Upper lobe of left lung (tissue), 4 donors: ENCODE measurements around the gene GLYATL3.

Experiments used
- CTCF ChIP-seq, 6 experiments: fragments of 450-650 bp in 4 of 6; fragments of 200-600 bp in 2 of 6; sonication (generic) in 2 of 6; IDR thresholded peaks; one replicate each; pipeline ENCODE4 v1.5.1; 2016 to 2019; ENCODE audit warnings: antibody characterized with exemption in 6 of 6
- EP300 ChIP-seq, 4 donors: sonication (generic); formaldehyde crosslinking; IDR thresholded peaks; one replicate each; pipeline ENCODE4 v1.5.1; 2017; ENCODE audit warnings: antibody characterized with exemption in 4 of 4, control low read depth in 2 of 4
- POLR2A ChIP-seq, 4 donors: fragments of 450-650 bp; IDR thresholded peaks; one replicate each; pipeline ENCODE4 v1.5.1; 2016 to 2017; ENCODE audit warnings: antibody characterized with exemption in 4 of 4, mild to moderate bottlenecking in 2 of 4
- POLR2AphosphoS5 ChIP-seq, 2 donors: sonication (generic); formaldehyde crosslinking; IDR thresholded peaks; one replicate each; pipeline ENCODE4 v1.5.1; 2017; ENCODE audit warnings: antibody characterized with exemption in 2 of 2

GRCh38 chr6:49463612-49463967 is 36.1 kb upstream of the GLYATL3 start:
- TF ChIP-seq EP300 (IDR thresholded peaks at IDR 0.05), result no peak
- no peak for TF ChIP-seq CTCF (IDR thresholded peaks at IDR 0.05)
- no peak for TF ChIP-seq POLR2A (IDR thresholded peaks at IDR 0.05)
- no peak for TF ChIP-seq POLR2AphosphoS5 (IDR thresholded peaks at IDR 0.05)
